ENCODE results near the gene AMIGO1.

The AMIGO1 gene

DNA sequence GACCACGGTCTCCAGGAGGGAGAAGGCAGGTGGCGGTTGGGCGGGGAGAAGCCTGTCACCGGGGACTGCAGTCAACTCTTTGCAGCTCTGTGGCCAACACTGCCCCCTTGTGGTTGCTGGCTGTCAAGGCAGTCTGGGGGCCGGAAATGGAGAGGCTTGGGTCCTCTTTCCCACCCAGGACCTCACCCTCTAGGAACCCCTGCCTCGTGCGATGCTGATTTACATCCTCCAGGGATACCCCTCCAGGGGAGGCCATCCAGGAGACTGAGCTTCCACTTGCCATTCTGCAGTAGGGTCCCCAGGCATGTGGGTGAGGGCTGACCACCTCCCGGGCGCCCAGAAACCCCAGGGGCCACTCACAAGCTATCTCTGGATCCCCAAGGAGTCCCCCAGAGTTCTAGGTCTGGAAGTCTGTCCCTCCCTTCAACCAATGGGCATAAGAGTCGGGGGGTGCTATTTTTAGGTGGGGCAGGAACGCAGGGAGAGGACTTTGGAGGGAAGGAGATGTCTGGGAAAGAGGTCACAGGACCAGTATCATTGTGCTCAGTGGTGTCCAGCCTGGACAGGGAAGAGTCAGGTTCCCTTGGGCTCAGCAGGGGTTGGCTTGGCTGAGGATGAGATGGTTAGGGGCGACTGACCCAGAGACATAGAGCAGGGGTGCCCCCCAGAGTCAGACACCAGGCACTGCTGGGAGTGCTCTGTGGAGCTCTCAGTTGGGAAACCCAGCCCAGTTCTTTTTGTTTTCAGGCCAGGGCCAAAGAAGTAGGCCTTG is 23.0 kb upstream of the AMIGO1 start:
- peak; percentile 86 for DNase-seq (ENCODE audit: low read depth)

DNA sequence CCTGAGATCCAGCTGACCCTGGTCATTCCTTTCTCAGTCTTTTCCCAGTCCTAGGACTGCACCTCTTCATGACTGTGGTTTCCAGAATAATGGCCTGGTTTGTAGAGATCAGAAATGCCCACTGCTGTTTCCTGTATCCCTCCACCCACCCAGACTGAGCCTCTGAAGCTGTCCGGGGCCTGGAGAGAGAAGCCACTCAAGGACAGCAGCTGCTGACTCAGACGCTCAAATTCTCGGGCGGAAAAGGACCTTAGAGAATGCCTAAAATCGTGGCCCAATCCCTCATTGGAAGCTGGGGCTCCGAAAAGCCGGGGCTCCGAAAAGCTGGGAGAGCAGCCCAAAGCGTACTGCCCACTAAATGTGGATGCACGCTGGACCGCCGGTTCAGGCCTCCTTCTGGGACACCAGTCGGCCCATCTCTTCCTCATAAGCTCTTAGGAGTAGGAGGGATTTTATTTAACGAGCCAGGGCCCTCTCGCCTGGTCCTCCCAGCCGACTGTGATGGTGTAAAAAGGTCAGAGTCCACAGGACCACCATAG is 22.4 kb upstream of the AMIGO1 start:
- no peak for DNase-seq (ENCODE audit: low read depth)

GRCh38 chr1:109531380-109531779 is 21.9 kb upstream of the AMIGO1 start:
- DNase-seq (ENCODE audit: low read depth) = no peak

DNA sequence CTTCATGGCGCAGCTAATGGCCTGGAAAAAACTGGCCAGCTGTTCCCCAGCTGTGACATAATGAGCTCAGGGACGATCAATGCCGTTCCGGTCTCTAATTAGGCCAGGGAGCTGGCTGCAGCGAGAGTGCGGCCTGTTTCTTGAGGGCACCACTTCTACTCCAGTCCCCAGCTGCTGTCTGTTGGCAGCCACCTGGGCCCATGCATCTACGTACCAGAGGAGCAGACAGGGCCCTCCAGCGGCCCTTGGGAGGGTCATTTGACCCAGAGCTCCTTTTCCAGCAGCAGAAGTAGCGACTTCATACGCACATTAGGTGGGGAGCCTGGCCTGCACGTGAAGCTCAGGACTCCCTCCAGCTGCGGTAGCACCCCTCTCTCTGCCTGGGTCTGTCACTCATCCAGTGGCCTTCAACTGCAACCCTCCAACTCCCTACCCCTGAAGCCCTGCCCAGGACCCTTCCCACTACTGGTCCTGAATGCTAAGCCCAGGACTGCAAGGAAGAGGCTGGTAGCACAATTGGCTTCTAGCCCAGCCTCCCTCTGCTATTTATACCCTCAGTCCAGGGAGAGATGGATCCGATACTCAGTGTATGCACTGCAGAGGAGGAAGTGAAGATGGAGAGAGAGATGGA is 21.0 kb upstream of the AMIGO1 start:
- DNase-seq (ENCODE audit: low read depth) = no peak

GRCh38 chr1:109529881-109530456 is 20.4 kb upstream of the AMIGO1 start:
- no peak for DNase-seq (ENCODE audit: low read depth)

DNA sequence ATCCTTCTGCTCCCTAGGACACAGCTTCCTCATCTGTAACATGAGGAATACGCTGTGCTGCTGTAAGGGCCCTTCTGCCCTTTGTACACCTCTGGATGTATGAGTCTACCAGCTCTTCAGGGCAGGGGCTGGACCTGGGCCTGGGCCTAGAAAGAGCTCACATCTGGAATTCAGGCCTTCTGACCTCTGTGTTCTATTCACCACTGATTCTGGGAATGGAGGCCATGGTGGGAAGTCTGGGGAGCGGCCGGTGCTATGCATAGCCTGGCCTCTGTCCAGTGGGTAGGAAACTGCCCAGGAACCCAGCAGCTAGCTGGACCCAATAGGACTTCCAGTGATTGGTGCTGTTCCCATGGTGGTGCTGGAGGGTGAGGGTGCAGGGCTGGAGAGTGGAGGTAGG is 19.2 kb upstream of the AMIGO1 start:
- no peak for DNase-seq (ENCODE audit: low read depth)

DNA sequence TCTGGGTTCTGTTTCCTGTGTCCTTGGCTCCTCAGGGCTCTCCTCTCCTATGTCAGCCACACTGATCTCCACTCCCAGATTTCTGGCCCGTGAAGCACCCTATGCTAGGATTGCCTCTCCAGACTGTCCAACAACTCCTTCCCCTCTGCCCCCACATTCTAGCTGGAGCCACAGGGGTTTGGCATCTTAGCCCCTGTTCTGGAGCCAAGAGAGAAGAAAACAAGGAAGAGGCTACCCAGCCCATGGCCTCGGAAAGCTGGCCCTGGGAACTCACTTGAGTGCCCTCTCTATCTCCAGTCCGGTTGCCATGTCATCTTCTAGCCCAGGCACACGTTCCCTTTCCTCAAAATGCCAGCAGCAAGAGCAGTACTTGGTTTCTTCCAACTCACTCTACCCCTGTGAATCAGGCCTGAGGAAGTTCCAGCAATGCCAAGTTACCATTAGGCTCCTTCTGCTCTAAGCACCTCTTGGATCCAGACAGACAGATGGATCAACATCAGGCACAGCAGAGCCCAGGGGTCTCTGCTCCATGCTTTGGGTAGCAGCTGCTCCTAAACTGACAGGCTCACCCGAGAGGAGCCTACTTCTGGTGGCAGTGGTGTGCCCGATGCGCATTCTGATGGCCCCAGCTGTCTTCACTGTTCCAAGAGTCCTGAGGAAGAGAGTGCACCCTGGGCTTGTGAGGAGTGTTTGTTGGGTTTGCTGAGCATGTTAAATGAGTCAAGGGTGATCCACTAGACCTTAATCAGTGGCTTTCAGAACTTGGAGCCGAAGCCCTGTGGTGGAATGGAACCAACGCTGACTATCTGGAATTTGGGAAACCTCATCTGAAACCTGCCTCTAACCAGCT is 18.5 kb upstream of the AMIGO1 start:
- no peak for DNase-seq (ENCODE audit: low read depth)

DNA sequence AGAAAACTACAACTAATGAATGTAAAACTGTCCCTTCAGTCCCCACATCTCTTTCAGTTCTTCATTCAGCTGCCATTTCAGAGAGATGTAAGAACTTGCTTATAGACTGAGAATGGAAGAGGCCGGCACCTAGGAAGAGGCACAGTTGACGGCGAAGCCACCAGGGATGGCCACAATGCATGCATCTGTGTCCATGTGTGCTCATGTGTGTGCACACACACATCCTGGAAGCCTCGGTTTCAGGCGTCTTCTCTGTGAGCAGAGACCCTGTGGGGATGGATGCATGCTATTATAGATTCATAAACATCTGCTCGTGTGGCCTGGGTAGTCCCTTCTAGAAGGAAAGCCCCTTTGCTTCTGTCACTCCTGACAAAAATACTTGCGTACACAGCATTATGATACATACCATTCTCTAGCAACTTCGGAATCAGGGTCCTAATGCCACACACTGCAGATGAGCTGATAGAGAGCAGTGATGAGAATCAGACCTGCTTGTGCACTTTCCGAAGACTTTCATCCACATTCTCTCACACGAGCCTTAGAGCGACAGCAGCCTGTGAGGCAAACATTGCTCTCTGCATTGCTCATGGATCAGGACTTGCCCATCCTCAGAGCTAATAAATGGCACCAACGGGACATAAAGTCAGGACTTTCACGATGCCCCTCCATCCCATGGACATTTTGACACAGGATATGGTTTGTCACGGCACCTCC is 17.7 kb upstream of the AMIGO1 start:
- DNase-seq (ENCODE audit: low read depth) = no peak

DNA sequence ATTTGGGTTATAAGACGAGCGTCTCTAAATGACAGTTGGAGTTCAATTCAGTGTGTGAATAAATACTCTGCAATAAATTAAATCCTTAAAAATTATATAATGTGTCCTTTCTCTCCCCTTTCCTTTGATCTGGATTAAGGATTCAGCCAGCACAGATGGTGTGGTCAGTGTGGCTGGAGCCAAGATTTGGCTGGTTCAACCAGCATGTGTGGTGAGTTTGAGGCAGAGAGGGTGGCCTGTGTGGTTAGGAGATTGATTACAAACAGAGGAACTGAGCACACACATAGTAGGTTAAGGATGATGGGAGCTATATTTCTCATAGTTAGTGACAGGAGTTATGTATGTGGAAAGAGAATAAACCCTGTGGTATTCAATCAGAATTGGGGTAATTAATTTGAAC is 14.2 kb upstream of the AMIGO1 start:
- DNase-seq (ENCODE audit: low read depth) = no peak

- DNase-seq (ENCODE audit: low read depth) = no peak
These were observed 12.5 kb upstream of the AMIGO1 start for GRCh38 chr1:109522026-109522425.

DNA sequence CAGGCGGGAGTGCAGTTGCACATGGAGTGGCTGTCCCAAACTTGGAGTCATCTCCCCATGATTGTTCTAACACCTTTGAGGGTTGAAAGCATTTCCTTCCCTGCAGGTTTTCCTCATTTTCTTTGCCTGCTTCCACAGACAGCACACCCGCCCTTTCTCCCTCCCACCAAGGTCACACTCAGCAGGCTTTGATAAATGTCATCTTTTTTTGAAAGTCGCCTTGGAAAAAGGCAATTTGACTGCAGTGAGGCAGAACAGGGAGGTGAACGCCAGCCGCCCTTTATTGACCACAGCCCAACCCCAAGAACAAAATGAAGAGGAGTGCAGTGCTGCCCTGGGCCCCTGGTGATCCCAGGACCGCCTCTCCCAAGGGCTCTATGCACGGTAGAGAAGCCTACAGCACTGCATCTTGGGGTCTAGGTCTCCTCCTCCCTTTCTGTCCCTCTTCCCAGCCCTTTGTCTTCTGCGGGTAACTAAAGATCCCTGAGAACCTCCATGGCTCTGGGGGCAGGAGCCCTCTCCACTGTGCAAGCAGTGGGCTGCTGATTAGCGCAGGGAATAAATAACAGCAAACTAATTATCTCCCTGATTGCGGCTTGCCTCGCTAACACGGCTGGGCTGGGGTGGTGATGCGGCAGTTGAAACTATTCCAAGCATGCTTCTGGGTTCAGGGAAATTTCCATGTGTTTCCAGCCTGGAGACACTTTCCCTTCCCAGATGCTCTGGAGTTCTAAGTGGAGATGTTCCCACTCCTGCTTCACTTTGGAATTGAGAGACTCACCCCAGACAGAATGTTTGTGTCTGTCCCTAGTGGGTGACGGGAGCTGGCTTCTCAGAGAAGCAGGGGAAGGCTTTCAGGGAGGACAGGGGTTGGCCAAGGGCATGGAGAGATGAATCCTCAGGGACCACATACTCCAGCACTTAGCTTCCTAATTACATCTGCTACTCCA is 11.8 kb upstream of the AMIGO1 start:
- DNase-seq (ENCODE audit: low read depth) = no peak

DNA sequence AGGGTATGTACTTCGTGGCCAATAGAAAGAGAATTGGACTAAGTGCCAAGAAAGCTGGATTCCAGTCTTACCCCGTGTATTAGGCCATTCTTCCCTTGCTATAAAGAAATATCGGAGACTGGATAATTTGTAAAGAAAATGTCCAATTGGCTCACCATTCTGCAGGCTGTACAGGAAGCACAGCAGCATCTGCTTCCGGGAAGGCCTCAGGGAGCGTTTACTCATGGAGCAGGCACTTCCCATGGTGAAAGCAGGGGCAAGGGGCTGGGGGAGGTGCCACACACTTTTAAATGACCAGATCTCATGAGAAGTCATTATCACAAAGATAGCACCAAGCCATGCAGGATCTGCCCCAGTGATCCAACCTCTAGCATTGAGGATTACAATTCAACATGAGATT is 7.8 kb upstream of the AMIGO1 start:
- no peak for DNase-seq (ENCODE audit: low read depth)

- DNase-seq (ENCODE audit: low read depth) = no peak
These were observed 7.3 kb upstream of the AMIGO1 start for GRCh38 chr1:109516872-109517271.

- no peak for DNase-seq (ENCODE audit: low read depth)
These were observed 5.3 kb upstream of the AMIGO1 start for GRCh38 chr1:109514846-109515245.

- DNase-seq (ENCODE audit: low read depth) = no peak
These were observed 3.7 kb upstream of the AMIGO1 start for GRCh38 chr1:109513110-109513710.

- no peak for DNase-seq (ENCODE audit: low read depth)
These were observed 703 bp downstream of the AMIGO1 start for GRCh38 chr1:109508873-109509175.

DNA sequence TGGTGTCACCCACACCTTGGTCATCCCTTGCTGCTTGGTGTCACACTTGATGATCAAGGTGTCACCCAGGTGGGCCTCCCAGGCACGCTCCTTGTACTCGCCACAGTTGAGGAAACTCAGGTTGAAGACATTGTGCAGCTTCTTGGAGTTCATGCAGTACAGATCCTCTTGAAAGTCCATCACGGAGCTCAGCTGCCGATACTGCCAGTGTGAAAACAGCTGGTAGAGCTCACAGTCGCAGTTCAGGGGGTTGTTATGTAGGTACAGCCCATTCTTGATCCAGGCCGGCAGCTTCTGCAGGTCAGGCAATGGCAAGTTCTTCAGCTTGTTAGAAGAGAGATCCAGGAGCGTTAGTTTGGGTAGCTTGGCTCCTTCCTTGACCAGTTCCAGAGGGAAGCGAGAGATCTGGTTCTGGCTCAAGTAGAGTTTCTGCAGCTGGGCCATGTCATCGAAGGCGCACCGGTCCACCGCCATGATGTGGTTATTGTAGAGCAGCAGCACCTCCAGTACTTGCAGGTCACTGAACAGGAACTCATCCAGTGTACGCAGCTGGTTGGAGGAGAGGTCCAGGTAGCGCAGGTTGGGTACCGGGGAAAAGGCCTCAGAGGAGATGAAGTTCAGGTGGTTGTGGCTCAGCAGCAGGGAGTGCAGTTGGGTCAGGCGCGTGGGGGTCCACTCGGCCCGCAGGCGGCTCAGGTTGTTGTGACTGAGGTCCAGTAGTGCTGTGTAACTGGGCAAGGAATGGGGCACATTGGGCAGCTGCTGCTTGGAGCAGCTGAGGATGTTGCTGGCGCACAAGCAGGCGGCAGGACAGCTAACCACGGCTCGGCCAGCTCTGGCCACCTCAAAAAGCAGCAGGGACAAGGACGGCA is 1.3 kb downstream of the AMIGO1 start:
- no peak for DNase-seq (ENCODE audit: low read depth)

DNA sequence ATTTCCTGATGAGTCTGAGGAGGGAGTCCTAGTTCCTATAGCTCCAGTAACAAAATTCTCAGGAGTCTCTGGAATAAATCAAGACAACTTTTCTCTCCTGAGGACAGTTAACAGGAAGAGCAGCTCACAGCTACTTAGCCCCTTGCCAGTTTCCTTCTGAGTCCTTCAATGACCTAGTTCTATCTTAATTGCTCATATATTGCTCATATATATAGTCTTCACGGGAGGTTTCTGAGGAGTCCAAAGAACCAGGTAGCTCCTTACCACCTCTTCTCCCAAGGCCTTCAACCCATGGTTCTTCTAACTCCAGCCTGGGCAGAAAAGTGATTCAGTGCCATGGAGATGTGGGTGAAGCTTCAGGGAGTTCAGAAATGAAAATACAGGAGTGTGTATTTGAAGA is 4.6 kb downstream of the AMIGO1 start:
- DNase-seq (ENCODE audit: low read depth) = no peak

GRCh38 chr1:109503935-109504334 is 5.6 kb downstream of the AMIGO1 start:
- no peak for DNase-seq (ENCODE audit: low read depth)
